GM21528 (cell line): Measurements from ENCODE around the gene EPS8L3.

Source experiments
- ATAC-seq: cut with Tn5 transposase; IDR thresholded peaks from one replicate; pipeline ENCODE4 v1.9.1; 2021; ENCODE audit warnings: mild to moderate bottlenecking, moderate library complexity; ENCODE audit not compliant: unreplicated experiment, low FRiP score

The EPS8L3 gene

DNA sequence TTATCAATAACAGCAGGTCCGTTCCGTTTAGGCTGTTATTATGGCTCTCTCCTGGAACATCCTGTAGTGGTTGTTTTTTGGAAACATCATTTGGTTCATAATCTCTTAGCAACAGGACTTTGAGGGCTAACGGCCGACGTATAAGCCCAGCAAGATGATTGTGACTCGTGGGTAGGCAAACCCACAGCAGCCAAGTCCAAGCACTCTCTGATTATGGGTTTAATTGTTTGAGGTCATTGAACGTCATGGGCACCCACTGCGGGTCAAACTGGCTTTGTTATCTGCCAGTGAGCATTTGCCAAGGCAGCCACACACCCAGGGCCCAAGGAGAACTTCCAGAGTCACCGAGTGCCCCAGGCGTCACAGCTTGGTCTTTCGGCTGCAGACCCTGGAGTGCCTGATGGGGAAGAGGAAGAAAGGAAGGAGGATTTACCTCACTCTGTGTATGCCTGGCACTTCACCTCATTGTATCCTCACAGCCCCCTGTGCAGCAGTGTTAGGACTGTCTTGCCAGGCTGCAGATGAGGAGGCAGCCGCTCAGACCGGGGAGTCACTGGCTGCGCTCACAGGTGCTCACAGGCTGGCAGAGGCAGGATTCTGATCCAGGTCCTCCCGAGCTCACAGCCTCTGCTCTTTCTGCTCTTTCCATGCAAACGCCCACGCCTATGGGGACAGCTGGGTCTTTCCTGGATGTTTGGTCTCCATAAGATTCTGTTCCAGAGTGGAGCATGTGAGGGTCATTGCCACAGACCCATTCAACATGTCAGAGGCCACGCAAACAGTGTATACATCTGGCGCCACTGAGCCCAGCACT is 30.8 kb upstream of the EPS8L3 start:
- ATAC-seq = no peak

- no peak for ATAC-seq
These were observed 30.0 kb upstream of the EPS8L3 start for GRCh38 chr1:109793486-109794318.

- ATAC-seq = no peak
These were observed 29.4 kb upstream of the EPS8L3 start for GRCh38 chr1:109793089-109793485.

GRCh38 chr1:109792056-109792831 is 28.5 kb upstream of the EPS8L3 start:
- no peak for ATAC-seq

- no peak for ATAC-seq
These were observed 27.8 kb upstream of the EPS8L3 start for GRCh38 chr1:109791495-109792043.

- peak; percentile 58 for ATAC-seq
These were observed 27.2 kb upstream of the EPS8L3 start for GRCh38 chr1:109790735-109791494.

GRCh38 chr1:109790329-109790728 is 26.6 kb upstream of the EPS8L3 start:
- ATAC-seq = no peak

DNA sequence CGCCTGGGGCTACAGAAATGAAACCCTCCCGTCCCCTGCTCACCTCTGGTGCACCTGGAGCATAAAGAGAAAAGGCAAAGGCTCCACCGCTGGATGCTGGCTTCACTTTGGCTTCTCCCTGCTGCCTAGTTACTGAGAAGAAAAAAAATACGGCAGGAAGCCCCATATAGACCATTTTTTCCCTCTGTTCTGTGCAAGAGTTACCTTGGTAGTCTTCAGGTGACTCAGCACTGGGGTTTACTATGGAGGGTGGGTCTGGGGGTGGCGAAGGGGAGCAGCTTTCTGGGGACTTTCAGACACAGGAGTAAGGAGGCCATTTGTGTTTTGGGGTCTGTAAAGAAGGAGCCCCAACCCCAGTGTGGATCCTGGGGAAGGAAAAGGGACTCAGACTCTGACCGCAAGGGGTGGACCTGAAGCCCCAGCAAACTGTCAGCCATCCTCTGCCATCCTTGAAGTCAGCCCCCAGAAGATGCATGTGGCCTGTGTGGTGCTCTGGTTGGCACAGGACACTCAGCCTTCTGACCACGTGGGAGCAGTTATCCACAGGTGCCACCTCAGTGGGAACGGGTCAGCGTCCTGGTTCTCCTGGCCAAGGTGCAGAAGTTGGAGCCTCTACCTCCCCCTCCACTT is 25.9 kb upstream of the EPS8L3 start:
- ATAC-seq = no peak

DNA sequence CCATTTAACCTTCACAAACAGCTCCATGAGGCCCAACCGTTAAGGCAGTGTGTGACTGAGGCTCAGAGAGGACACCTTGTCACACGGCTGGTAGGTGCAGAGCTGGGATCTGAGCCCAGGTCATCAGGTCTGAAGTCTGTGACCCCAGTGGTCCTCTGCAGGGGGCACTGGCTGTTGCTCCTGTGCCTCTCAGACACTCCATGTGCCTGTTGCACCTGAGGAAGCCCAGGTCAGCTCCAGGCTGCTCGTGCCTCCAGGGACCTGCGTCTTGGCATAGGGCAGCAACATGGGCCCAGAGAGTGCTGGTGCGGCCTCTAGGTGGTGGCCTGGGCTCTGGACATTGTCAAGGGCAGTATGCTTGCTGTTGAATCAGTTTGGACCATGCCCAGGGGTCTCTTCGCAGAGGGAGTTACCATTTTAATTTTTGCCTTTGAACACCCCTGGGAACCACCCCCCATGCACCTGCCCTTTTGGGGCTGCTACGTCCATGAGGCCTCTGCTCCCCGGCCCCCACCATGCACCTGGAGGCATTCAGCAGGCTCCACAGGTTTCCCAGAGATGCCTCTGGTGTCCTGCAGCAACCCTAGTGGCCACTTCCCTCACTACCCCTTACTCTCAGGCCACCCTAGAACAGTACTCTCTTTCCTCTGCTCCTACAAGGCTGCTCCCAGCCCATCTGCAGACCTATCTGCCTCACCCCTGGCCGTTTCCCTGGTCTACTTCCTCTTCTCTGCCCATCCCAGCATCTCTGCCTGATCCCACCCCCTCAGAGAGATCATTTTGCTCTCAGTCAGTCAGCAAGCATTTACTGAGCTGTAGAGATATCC is 25.2 kb upstream of the EPS8L3 start:
- ATAC-seq = no peak

- no peak for ATAC-seq
These were observed 24.3 kb upstream of the EPS8L3 start for GRCh38 chr1:109787845-109788601.

- no peak for ATAC-seq
These were observed 23.6 kb upstream of the EPS8L3 start for GRCh38 chr1:109787211-109787844.

DNA sequence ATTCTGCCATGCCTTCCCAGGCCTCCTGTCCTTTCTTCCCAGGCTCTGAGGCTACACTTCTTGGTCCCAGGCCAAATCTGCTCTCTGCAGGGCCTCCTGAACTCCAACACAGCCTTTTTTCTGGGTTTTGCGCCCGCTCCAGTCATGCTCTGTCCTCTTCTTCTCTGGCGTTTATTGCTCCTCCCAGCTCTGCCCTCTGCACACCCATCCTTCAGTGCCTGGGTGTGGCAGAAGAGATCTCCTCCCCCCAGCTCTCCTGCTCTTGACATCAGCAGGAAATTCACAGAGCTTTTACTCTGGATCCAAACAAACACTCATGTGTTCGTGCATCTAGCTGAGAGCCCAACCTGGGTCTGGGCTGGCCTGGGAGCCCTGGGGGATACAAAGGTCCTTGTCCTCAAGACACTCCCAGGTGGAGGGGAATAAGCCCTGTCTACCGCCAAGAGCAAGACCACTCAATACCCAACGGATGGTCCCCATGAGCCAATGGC is 22.9 kb upstream of the EPS8L3 start:
- no peak for ATAC-seq

- no peak for ATAC-seq
These were observed 22.4 kb upstream of the EPS8L3 start for GRCh38 chr1:109786112-109786480.

DNA sequence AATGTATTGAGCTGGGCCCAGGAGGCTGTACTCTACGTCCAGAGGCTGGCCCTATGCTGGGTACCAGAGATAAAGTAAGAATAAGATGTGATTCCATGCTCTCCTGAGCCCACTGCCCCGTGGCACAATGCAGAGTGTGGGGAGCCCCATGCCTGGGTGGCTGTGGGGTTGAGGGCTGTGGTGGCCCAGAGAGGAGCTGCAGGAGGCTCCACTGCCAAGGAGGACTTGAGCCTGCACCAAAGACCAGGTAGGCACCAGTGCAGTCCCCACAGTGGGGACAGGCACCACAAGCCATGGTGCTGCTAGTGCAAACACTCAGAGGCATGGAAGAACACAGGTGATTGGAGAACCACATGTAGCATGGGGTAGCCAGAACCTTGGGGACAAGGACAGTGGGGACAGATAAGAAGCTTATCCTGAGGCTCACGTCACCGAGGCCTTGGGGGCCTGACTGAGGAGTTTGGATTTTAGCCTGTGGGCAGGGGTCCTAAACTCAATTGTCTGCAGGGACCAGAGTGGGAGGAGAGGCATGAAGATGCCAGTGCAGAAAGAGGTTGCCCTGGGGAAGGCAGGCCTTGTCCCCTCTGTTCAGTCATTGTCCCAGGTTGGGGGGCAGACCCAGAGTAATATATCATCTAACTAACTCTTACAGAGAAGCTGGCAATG is 21.9 kb upstream of the EPS8L3 start:
- ATAC-seq = no peak

GRCh38 chr1:109784551-109785252 is 21.0 kb upstream of the EPS8L3 start:
- no peak for ATAC-seq

- ATAC-seq = no peak
These were observed 19.7 kb upstream of the EPS8L3 start for GRCh38 chr1:109783436-109783835.
